ENCODE results near the gene KYAT1.

GRCh38 chr9:128885798-128886197, 4.0 kb upstream of the KYAT1 start:
- no peak for TF ChIP-seq CBX8 (IDR thresholded peaks at IDR 0.05)
- TF ChIP-seq POLR2A (IDR thresholded peaks at IDR 0.05; ENCODE audit: low read length), result no peak
- TF ChIP-seq CTCF (IDR thresholded peaks at IDR 0.05), result no peak
- no peak for TF ChIP-seq REST (IDR thresholded peaks at IDR 0.05)
- TF ChIP-seq TP53 (CRISPR knock-in tag; IDR thresholded peaks at IDR 0.05), result no peak
- no peak for TF ChIP-seq FOSL2 (IDR thresholded peaks at IDR 0.05)
- TF ChIP-seq FOSL2 (CRISPR knock-in tag; IDR thresholded peaks at IDR 0.05), result no peak
- TF ChIP-seq KDM1A (IDR thresholded peaks at IDR 0.05; ENCODE audit: low read depth), result no peak
- no peak for TF ChIP-seq PHF8 (IDR thresholded peaks at IDR 0.05; ENCODE audit: borderline replicate concordance, low read depth)
- no peak for TF ChIP-seq MYC (IDR thresholded peaks at IDR 0.05; ENCODE audit: borderline replicate concordance, low read length)
- no peak for TF ChIP-seq MAX (IDR thresholded peaks at IDR 0.05)
- no peak for TF ChIP-seq RAD21 (conservative IDR thresholded peaks at IDR 0.05 in 1 of 2, IDR thresholded peaks at IDR 0.05 in 1 of 2)
- no peak for TF ChIP-seq JUN (IDR thresholded peaks at IDR 0.05)
